Pancreas (tissue), 10 donors: ENCODE measurements around the gene DCDC1. TPM values are rescaled to one million over a fixed set of nuclear protein-coding genes. Genes with fewer than 3 reads are reported as not detected.

Source experiments
- ATAC-seq, 4 donors: fragments of 200-7000 bp; cut with Tn5 transposase; one replicate each; pipeline versions ENCODE4 v1.8.0 to v1.9.1; 2020; ENCODE audit warnings: mild to moderate bottlenecking in 4 of 4, moderate library complexity in 4 of 4
- DNase-seq, 6 donors: peaks; one replicate each; pipeline ENCODE4 v3.0.0-alpha.2; 2020
- FAIRE-seq: peaks from 2 replicates; lab custom pipeline; 2012; peaks lifted over from hg19 to GRCh38; lab: Jason Lieb, UNC
- H3K27ac ChIP-seq, 4 donors: fragments of 200-600 bp; sonication (generic); 1 replicate in 3 of 4; 2 replicates in 1 of 4; pipeline versions ENCODE4 v1.5.0 to v1.8.0; 2020
- H3K27me3 ChIP-seq, 4 donors: fragments of 200-600 bp; one replicate each; pipeline ENCODE4 v1.8.0; 2021
- H3K36me3 ChIP-seq, 3 donors: fragments of 200-600 bp; sonication (generic) in 1 of 3; one replicate each; pipeline versions ENCODE4 v1.5.0 to v1.8.0; 2020 to 2021
- H3K4me1 ChIP-seq, 3 donors: fragments of 200-600 bp; one replicate each; pipeline ENCODE4 v1.8.0; 2021
- H3K4me3 ChIP-seq, 4 donors: fragments of 200-600 bp; sonication (generic) in 2 of 4; one replicate each; pipeline versions ENCODE4 v1.5.0 to v1.8.0; 2020 to 2021
- H3K9me3 ChIP-seq, 4 donors: fragments of 200-600 bp; one replicate each; pipeline ENCODE4 v1.8.0; 2021
- WGBS, 2 donors: extraction: QIAGEN DNeasy Blood & Tissue Kit; methylation state at CpG; one replicate each; pipeline ENCODE4 v1.1.7; 2013; 5-methylcytosine and 5-hydroxymethylcytosine counted together
- intact Hi-C, 3 donors: fragments of 100-400 bp; cut with DNase I; formaldehyde crosslinking; loops; one replicate each; pipeline versions ENCODE4 v1.11.1 to v1.14.2; 2022
- polyA plus RNA-seq, 2 donors: library from polyadenylated mRNA; stranded (reverse); fragments of 200-250 nt; gene quantifications; one replicate each; pipeline ENCODE4 v1.2.3, GENCODE V29; 2013
- total RNA-seq, 6 donors: library from RNA; stranded (reverse); fragmentation: NEBNext Ultra II Directional in 4 of 6; extraction: Animal tissue kit (Norgen Biotek cat#: 25700) in 4 of 6; gene quantifications; one replicate each; pipeline versions ENCODE4 v1.2.1 to v1.2.4, GENCODE V29; 2021 to 2023
- TF ChIP-seq, protein P1 (sequence below), 4 donors: fragments of 200-600 bp; sonication (generic) in 3 of 4; IDR thresholded peaks; one replicate each; pipeline versions ENCODE4 v1.5.0 to v1.8.0; 2021; ENCODE audit warnings: antibody characterized with exemption in 4 of 4
- donor health status: healthy with polysubstance abuse.
- donor health status: DM: no; HTN: no; CAD: no; lungs with moderate emphysema.
- donor health status: DM: no; HTN: no; CAD: no.
- donor health status: control.
- donor health status: control.
- donor health status: Bipolar disorder and iron deficiency.
- donor health status: DM: yes; HTN: yes; CAD: no.
- donor health status: DM: no; HTN: no; CAD: no.
- donor health status: DM: no; HTN: no; CAD: no.
- donor health status: DM: yes; HTN: yes; CAD: no.

Gene DCDC1
- total and polyA plus RNA-seq, 8 donors, result 0.40 to 1.2 (median 0.68) TPM

DNA sequence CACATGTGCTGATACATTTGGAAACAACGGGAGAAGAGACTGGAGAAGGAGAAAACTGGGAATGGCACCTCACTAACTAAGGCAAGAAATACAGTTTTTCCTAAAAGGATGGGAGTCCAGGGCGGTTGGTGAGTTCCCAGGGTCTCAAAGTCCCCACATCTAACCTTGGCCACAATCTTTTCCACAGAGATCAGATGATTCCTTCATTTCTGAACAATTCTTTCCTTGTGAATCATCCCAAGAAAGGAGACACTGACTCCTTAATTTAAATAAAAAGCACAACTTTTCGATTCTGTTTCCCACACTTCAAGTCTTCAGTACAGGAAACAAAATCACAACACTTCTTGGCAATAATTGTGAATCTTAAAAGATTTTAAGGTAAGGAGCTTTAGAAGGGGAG, 384.7 kb downstream of the DCDC1 start:
- H3K4me1 ChIP-seq, result no peaks in the 10 kb centered on the region
- no peak for FAIRE-seq
- WGBS, 2 donors, result 63 to 72% methylated on average over 3 of the region's 3 CpGs

DNA sequence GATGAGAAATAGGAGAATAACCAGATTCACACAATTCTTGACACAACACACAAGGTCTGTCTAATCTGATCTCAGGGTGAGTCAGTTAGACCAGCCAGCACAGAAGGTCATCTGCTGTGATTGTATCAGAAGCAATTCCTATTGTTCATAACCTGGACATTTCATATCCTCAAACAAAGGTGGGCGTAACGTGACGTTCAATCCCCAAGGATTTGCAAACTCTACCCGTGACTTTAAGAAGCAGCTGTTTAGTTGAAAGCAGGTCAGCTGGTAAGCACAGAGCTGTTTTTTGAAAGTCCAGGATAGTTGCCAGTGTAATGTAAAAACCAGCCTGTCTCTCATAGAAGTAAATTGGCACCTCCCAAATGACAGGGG, 385.1 kb downstream of the DCDC1 start:
- DNase-seq (no peak), FAIRE-seq (no peak), ATAC-seq (no peak)
- Histone ChIP-seq H3K4me1 (no peaks in the 10 kb centered on the region), H3K27me3 (no peaks in the 10 kb centered on the region), H3K36me3 (no peaks in the 10 kb centered on the region), H3K9me3 (no peaks in the 10 kb centered on the region), H3K4me3 (no peak overlapping the region), H3K27ac (no peak overlapping the region)
- 63% methylated on average over 4 of the region's 4 CpGs for WGBS, 2 donors
- TF ChIP-seq, protein P1, sequence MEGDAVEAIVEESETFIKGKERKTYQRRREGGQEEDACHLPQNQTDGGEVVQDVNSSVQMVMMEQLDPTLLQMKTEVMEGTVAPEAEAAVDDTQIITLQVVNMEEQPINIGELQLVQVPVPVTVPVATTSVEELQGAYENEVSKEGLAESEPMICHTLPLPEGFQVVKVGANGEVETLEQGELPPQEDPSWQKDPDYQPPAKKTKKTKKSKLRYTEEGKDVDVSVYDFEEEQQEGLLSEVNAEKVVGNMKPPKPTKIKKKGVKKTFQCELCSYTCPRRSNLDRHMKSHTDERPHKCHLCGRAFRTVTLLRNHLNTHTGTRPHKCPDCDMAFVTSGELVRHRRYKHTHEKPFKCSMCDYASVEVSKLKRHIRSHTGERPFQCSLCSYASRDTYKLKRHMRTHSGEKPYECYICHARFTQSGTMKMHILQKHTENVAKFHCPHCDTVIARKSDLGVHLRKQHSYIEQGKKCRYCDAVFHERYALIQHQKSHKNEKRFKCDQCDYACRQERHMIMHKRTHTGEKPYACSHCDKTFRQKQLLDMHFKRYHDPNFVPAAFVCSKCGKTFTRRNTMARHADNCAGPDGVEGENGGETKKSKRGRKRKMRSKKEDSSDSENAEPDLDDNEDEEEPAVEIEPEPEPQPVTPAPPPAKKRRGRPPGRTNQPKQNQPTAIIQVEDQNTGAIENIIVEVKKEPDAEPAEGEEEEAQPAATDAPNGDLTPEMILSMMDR (IDR thresholded peaks at IDR 0.05), result no peak
- intact Hi-C loops, result no loop called here

More for the DNA sequence above, 384.7 kb downstream of the DCDC1 start:
- no peaks in the 10 kb centered on the region for H3K27me3 ChIP-seq
- no peak overlapping the region for H3K27ac ChIP-seq
- DNase-seq (no peak), ATAC-seq (no peak)
- no peaks in the 10 kb centered on the region for H3K9me3 ChIP-seq
- H3K4me3 ChIP-seq, result no peak overlapping the region
- intact Hi-C loops, result no loop called here
- TF ChIP-seq, protein P1 (IDR thresholded peaks at IDR 0.05), result no peak
- no peaks in the 10 kb centered on the region for H3K36me3 ChIP-seq

DNA sequence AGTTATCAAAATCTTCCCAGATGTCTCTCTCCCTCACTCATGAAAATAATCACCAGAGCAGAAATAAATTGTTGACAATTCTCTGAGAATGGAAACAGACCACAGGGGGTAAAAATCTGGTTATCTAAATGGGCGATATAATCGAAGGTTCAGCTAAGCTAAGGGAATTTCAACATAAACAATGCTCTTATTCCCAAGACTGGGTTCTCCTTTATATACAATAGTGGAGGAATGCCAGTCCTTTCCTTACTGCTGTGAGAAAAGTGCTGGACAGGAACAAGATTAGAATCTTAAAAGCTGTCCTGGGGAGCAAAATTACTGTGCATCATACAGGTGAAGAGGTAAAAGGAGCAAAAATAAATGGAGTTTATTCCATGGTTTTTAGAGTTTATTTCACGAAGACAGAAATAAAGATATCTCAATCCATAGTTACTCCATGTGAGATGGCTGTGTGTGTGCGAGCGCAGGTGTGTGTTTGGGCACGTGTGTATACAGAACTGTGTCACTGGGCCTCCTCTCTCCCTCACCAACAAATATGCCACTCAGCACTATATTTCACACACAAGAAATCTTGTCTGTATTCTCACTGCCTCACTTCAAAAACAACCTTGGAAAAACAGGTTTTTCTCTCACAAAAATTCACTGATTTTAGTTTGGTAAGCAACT, 385.6 kb downstream of the DCDC1 start:
- no peak for DNase-seq
- Histone ChIP-seq H3K9me3 (no peaks in the 10 kb centered on the region), H3K27ac (no peak overlapping the region), H3K27me3 (no peaks in the 10 kb centered on the region), H3K4me1 (no peaks in the 10 kb centered on the region), H3K36me3 (no peaks in the 10 kb centered on the region), H3K4me3 (no peak overlapping the region)
- intact Hi-C loops, result no loop called here
- 40 to 45% methylated on average over 6 of the region's 6 CpGs for WGBS, 2 donors
- FAIRE-seq, result no peak
- no peak for ATAC-seq
- TF ChIP-seq, protein P1 (IDR thresholded peaks at IDR 0.05), result no peak

DNA sequence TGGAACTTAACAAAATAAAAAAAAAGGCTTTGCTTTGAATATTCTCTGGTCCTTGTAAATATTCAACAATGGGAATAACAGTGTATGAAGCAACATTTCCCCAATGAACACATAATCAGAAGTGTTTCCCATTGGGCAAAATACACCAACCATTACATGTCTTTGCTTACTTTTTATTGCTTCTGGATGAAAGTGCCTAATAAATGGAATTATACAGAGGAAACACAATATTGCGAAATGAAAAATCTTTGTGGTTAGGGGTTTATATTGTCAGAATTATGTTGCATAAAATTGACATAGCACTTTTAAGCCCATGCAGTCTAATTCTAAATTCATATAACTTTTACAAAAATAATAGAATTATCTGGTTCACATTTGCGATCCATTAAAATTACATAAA, 386.4 kb downstream of the DCDC1 start:
- no peak overlapping the region for H3K27ac ChIP-seq
- intact Hi-C loops, result no loop called here

DNA sequence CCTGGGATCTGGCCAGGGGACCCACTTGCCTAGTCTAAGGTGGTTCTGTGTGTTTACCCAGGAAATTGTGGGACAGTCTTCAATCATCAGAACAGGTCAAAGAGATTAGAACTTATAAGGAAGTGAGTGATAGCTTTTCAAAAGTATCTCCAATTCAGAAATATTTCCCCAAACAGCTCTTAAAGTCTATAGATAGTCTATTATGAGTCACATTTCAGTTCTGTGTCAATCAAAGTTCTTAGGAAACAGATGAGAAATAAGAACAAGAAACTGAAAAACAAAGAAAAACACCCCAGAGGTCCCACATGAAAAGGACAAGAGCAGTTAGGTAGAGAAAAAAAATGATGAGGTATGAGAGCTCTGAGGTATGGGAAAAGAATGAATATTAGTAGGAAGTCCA, 402.0 kb downstream of the DCDC1 start:
- TF ChIP-seq, protein P1 (IDR thresholded peaks at IDR 0.05), result no peak
- Histone ChIP-seq H3K4me1 (no peaks in the 10 kb centered on the region), H3K36me3 (no peaks in the 10 kb centered on the region), H3K27me3 (no peaks in the 10 kb centered on the region), H3K9me3 (no peaks in the 10 kb centered on the region), H3K27ac (no peak overlapping the region), H3K4me3 (no peak overlapping the region)
- FAIRE-seq (no peak), ATAC-seq (no peak), DNase-seq (no peak)
- intact Hi-C loops, result no loop called here

More for the DNA sequence above, 386.4 kb downstream of the DCDC1 start:
- Histone ChIP-seq H3K36me3 (no peaks in the 10 kb centered on the region), H3K4me3 (no peak overlapping the region), H3K27me3 (no peaks in the 10 kb centered on the region), H3K4me1 (no peaks in the 10 kb centered on the region), H3K9me3 (no peaks in the 10 kb centered on the region)
- ATAC-seq, result no peak
- no peak for DNase-seq
- no peak for FAIRE-seq
- TF ChIP-seq, protein P1 (IDR thresholded peaks at IDR 0.05), result no peak
- 91 to 94% methylated on average over 2 of the region's 2 CpGs for WGBS, 2 donors
